Suprapubic skin (tissue), 4 donors: ENCODE measurements around the gene PELI1. TPM values are rescaled to one million over a fixed set of nuclear protein-coding genes. Genes with fewer than 3 reads are reported as not detected.
"Not testable (repeated sequence)": the region's sequence is repeated elsewhere in the genome, so short reads cannot be mapped to it uniquely, and the experiment has no call there.

ENCODE experiments used
- DNase-seq, 2 donors: peaks; one replicate each; pipeline ENCODE4 v3.0.0-alpha.2; 2019; ENCODE audit warnings: low spot score in 2 of 2
- H3K27ac ChIP-seq: fragments of 200-600 bp; sonication (generic); one replicate; pipeline ENCODE4 v1.5.1; 2019
- H3K27me3 ChIP-seq: fragments of 200-600 bp; sonication (generic); one replicate; pipeline ENCODE4 v1.5.1; 2019
- H3K36me3 ChIP-seq: fragments of 200-600 bp; sonication (generic); one replicate; pipeline ENCODE4 v1.5.1; 2019
- H3K4me1 ChIP-seq: fragments of 200-600 bp; sonication (generic); one replicate; pipeline ENCODE4 v1.5.1; 2019
- H3K4me3 ChIP-seq: fragments of 200-600 bp; sonication (generic); one replicate; pipeline ENCODE4 v1.5.1; 2019; ENCODE audit warnings: mild to moderate bottlenecking
- H3K9me3 ChIP-seq: fragments of 200-600 bp; sonication (generic); one replicate; pipeline ENCODE4 v1.5.1; 2019
- CTCF ChIP-seq, 2 donors: fragments of 200-600 bp in 1 of 2; fragments of 450-650 bp in 1 of 2; sonication (generic) in 1 of 2; IDR thresholded peaks; one replicate each; pipeline ENCODE4 v1.5.1; 2016 to 2019; ENCODE audit warnings: antibody characterized with exemption in 2 of 2, mild to moderate bottlenecking in 1 of 2, moderate library complexity in 1 of 2
- EP300 ChIP-seq: sonication (generic); formaldehyde crosslinking; IDR thresholded peaks from one replicate; pipeline ENCODE4 v1.6.1; 2017; ENCODE audit warnings: antibody characterized with exemption
- POLR2A ChIP-seq, 2 donors: fragments of 450-650 bp; IDR thresholded peaks; one replicate each; pipeline ENCODE4 v1.6.1; 2017; ENCODE audit warnings: antibody characterized with exemption in 2 of 2, mild to moderate bottlenecking in 2 of 2, moderate library complexity in 2 of 2
- POLR2AphosphoS5 ChIP-seq, 3 donors: sonication (generic); formaldehyde crosslinking; IDR thresholded peaks; one replicate each; pipeline ENCODE4 v1.6.1; 2017; ENCODE audit warnings: antibody characterized with exemption in 3 of 3
- WGBS: methylation state at CpG from one replicate; pipeline ENCODE4 v1.1.5; 2018; 5-methylcytosine and 5-hydroxymethylcytosine counted together
- total RNA-seq, 4 donors: library from RNA; depleted of rRNA; stranded (reverse); fragments of >200 nt; gene quantifications; one replicate each; pipeline ENCODE4 v1.1.0, GENCODE V29; 2016

PELI1 gene
- total RNA-seq, 4 donors from 2014 or later: 50.6 to 72.3 (median 59.7) TPM

- no peak for DNase-seq
- no peak overlapping the region for H3K4me3 ChIP-seq
- 19% methylated on average over 1 of the region's 1 CpG for WGBS
- TF ChIP-seq POLR2A (IDR thresholded peaks at IDR 0.05) (no peak), CTCF (IDR thresholded peaks at IDR 0.05) (no peak), POLR2AphosphoS5 (IDR thresholded peaks at IDR 0.05) (no peak), EP300 (no peak)
- H3K4me1 ChIP-seq: peaks cover 47% of the 10 kb centered on the region
- H3K36me3 ChIP-seq: peaks cover 27% of the 10 kb centered on the region
- H3K27ac ChIP-seq: no peak overlapping the region
- no peaks in the 10 kb centered on the region for H3K27me3 ChIP-seq
- no peaks in the 10 kb centered on the region for H3K9me3 ChIP-seq
Observed at GRCh38 chr2:64104933-64105332, 39.3 kb downstream of the PELI1 start.

- H3K9me3 ChIP-seq, H3K27me3 ChIP-seq, H3K27ac ChIP-seq, DNase-seq, H3K4me3 ChIP-seq: not testable (repeated sequence)
- peaks cover 27% of the 10 kb centered on the region for H3K4me1 ChIP-seq
- 67% methylated on average over 7 of the region's 7 CpGs for WGBS
- H3K36me3 ChIP-seq: peaks cover 39% of the 10 kb centered on the region
Observed at GRCh38 chr2:64102736-64103135, 41.5 kb downstream of the PELI1 start.

- no peak overlapping the region for H3K27ac ChIP-seq
- H3K4me3 ChIP-seq: no peak overlapping the region
- no peaks in the 10 kb centered on the region for H3K27me3 ChIP-seq
- TF ChIP-seq POLR2A (IDR thresholded peaks at IDR 0.05) (no peak), CTCF (IDR thresholded peaks at IDR 0.05) (no peak), EP300 (no peak), POLR2AphosphoS5 (IDR thresholded peaks at IDR 0.05) (no peak)
- no peak for DNase-seq
- peaks cover 44% of the 10 kb centered on the region for H3K36me3 ChIP-seq
- no peaks in the 10 kb centered on the region for H3K9me3 ChIP-seq
- peaks cover 19% of the 10 kb centered on the region for H3K4me1 ChIP-seq
Observed at GRCh38 chr2:64101141-64101591, 43.1 kb downstream of the PELI1 start.

GRCh38 chr2:64100584-64100983 lies 43.6 kb downstream of the PELI1 start:
- Histone ChIP-seq H3K36me3 (peaks cover 50% of the 10 kb centered on the region), H3K4me1 (peaks cover 13% of the 10 kb centered on the region)
- not testable (repeated sequence) for H3K9me3 ChIP-seq, H3K4me3 ChIP-seq, H3K27ac ChIP-seq, DNase-seq, H3K27me3 ChIP-seq
- 94% methylated on average over 8 of the region's 8 CpGs for WGBS

- H3K4me3 ChIP-seq: no peak overlapping the region
- no peaks in the 10 kb centered on the region for H3K4me1 ChIP-seq
- no peaks in the 10 kb centered on the region for H3K27me3 ChIP-seq
- DNase-seq: no peak
- WGBS: 92% methylated on average over 12 of the region's 12 CpGs
- no peaks in the 10 kb centered on the region for H3K9me3 ChIP-seq
- TF ChIP-seq POLR2AphosphoS5 (IDR thresholded peaks at IDR 0.05): no peak
- TF ChIP-seq CTCF (IDR thresholded peaks at IDR 0.05): no peak
- no peak for TF ChIP-seq EP300
- no peak for TF ChIP-seq POLR2A (IDR thresholded peaks at IDR 0.05)
- H3K27ac ChIP-seq: no peak overlapping the region
- H3K36me3 ChIP-seq: peaks cover 65% of the 10 kb centered on the region
Observed at GRCh38 chr2:64094663-64095382, 49.4 kb downstream of the PELI1 start.

- 91% methylated on average over 4 of the region's 4 CpGs for WGBS
- DNase-seq: no peak
- no peak for TF ChIP-seq POLR2AphosphoS5 (IDR thresholded peaks at IDR 0.05)
- TF ChIP-seq POLR2A (IDR thresholded peaks at IDR 0.05): no peak
- TF ChIP-seq EP300: no peak
- TF ChIP-seq CTCF (IDR thresholded peaks at IDR 0.05): no peak
- H3K36me3 ChIP-seq: peaks cover 57% of the 10 kb centered on the region
- H3K27me3 ChIP-seq: no peaks in the 10 kb centered on the region
- H3K4me1 ChIP-seq: no peaks in the 10 kb centered on the region
- no peaks in the 10 kb centered on the region for H3K9me3 ChIP-seq
- no peak overlapping the region for H3K4me3 ChIP-seq
- no peak overlapping the region for H3K27ac ChIP-seq
Observed at GRCh38 chr2:64093341-64093740, 50.9 kb downstream of the PELI1 start.
